SIG-M5 treated with dmso at 0.1 percent for 504 hours (cell line): ENCODE results near the gene ACIN1.
A peak's percentile ranks its signal among the peaks of the same experiment; 100 is the strongest.
"Not testable (repeated sequence)": the region's sequence is repeated elsewhere in the genome, so short reads cannot be mapped to it uniquely, and the experiment has no call there.

Source experiments
- DNase-seq: peaks from one replicate; lab custom pipeline; 2025; ENCODE audit not compliant: unreplicated experiment; lab: John Stamatoyannopoulos, UW

Gene ACIN1

DNA sequence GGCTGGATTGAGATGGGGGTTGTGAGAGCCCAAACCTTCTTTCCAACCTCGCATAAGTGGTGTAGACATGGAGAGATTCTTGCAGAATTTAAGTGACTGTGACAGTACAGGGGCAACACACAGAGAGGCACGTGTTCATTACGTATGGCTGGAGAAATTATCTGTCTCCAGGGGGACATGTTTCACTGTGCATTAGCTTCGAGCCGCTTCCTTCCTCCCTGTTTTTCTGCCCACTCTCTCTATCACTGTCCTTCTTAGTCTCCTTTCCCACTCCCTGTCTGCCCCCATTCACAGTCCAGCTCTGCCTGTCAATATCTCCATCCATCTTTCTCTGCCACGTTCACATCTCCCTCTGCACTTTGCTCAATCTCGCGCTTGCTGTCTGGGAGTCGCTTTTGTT lies 73.5 kb downstream of the ACIN1 start:
- no peak for DNase-seq

DNA sequence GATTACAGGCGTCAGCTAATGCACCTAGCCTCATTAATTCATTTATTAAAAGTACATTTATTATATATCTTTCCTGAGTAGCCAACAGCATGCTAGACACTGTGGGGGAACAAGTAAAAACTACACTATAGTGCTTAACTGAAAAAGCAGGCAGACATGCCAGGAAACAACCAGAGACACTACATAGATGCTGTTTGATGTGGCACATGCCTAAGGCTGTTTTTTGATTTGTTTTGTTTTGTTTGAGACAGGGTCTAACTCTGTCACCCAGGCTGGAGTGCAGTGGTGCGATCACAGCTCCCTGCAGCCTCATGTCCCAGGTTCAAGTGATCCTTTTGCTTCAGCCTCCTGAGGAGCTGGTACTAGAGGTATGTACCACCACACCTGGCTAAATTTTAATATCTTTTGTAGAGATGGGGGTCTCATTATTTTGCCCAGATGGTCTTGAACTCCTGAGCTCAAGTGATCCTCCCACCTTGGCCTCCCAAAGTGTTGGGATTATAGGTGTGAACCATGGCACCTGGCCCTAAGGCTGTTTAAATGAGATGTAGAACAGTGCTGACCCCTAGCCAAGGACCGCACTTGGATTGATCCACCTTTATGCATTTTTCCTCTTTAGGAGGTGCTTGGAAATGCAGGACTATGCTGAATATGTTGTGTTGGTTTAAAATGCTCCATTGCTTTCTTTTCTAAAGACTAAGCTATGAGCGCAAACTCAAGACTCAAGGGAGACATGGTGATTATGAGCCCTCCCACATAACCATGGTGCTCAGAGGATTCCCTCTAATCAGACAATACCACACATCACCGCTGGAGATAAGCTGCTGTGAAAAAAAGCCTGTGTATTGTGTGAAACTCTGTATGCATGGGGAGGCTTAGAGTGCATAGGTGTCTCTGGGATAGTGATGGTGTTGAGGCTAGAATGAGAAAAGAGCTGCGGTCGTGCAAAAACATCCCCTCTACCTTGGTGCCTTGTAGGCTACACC lies 74.5 kb downstream of the ACIN1 start:
- DNase-seq, result no peak

DNA sequence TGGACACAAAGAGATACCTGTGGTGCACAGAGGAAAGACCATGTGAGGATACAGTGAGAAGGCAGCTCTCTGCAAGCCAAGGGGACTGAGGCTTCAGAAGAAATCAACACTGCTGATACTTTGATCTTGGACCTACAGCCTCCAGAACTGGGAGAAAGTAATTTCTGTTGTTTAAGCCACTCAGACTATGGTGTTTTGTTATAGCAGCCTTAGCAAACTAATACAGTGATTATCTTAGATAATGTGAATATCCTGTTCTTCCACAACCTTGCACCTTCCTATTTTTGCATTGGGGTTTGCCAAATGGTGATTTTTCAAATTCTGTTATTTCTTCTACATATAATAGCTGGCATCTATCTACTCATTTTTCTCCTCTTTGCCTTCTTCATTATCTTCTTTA lies 76.8 kb downstream of the ACIN1 start:
- DNase-seq, result no peak

DNA sequence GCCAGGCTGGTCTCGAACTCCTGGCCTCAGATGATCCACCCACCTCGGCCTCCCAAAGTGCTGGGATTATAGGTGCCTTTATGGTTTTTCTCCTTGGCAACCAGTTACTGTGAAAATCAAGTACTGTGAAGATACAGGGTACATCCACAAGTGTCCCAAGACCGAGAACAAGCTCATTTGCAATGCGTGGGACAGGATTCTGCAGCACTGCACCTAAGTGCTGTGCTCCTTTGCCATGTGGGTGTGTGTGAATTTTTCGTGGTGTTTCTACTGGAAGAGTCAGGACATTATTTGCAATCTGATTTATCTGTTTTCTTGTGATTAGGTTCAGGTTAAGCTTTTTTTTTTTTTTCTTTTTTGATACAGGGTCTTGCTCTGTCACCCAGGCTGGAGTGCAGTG lies 77.8 kb downstream of the ACIN1 start:
- no peak for DNase-seq

DNA sequence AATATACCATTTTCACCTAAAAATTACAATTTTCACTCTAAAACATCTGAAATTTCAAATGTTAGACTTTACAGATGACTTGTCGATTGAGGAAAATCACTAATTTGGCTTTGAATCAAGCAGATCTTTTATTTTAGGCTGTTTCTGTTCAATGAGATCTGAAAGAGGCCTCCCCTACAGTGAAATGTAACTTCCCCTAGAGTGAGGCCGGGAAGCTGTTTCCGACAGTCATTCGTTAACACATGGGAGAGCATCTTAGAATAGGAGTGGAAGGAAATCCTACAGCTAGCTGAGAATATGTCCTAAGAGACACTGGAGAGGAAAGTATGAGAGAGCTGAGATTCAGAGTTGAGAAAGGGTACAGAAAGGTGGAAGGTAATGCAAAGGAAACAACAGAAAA lies 79.3 kb downstream of the ACIN1 start:
- no peak for DNase-seq

DNA sequence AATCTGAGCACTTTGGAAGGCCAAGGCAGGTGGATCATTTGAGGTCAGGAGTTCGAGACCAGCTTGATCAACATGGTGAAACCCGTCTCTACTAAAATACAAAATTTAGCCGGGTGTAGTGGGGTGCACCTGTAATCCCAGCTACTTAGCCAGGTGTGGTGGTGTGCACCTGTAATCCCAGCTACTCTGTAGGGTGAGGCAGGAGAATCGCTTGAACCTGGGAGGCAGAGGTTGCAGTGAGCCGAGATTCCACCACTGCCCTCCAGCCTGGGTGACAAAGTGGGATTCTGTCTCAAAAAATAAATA lies 81.2 kb downstream of the ACIN1 start:
- not testable (repeated sequence) for DNase-seq

DNA sequence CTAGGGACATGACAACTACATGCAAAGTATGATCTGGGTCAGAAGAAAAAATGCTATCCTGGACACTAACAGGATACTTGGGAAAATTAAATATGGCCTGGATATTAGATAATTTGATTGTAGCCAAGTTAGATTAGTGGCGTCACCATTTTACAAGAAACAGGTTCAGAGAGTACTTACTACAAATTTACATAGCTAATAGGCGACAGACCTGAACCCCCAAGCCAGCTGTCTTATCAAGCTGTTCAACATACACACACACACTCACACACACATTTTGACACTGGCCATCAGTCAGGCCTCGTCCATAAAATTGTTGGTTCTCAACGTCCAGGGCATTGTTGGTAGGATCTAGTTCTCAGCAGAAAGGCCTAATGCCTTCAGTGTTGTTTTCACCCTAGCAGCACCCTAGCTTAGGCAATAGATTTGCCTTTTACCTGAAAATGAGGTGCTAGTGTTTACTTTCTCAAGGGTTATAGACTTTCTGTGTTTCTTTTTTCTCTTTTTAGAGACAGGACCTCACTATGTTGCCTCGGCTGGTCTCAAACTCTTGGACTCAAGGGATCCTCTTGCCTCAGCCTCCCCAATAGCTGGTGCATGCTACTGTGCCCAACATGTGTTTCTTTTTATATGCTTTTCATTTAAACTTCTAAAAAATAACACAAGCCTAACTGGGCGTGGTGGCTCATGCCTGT lies 81.7 kb downstream of the ACIN1 start:
- DNase-seq, result no peak

DNA sequence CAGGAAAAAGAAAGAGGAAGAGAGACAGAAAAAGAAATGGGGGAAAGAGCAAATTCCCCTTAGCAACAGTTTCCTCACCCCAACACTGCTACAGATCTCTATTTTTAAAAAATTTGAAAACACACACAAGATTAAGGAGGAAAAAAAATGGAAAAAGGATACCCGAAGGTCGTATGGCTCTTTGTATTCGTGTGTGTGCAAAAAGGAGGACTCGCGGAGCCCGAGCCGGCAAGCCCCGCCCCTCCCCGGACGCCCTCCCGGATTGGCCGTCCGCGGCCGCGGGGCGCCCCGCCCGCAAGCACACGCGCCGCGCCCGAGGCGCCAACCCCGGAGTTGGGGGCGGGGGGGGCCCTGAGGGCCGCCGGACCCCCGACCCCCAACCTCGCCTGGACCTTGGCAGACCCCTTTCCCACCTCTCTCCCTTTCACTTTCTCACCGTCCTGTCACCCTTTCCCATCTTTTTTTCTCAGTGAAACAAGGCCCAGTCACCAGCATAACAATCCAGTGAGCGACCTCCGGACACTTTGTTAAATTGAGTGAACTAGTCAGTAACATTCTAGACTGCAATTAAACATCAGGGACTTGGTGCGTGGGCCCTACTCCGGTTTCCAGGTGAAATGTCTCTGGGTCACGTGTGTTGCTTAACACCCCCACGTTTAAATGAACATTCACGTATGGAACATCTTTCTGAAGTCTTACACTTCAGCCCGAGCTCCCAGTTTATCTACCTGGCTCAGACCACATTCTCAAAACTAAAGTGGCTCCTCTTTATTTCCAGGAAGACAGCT lies 84.8 kb downstream of the ACIN1 start, which contains the start of gene C14orf93:
TSS of gene C14orf93 (minus strand) at position 205 of the 788 bp plus-strand sequence. CDS start 11,120 bp downstream, outside the sequence.
- DNase-seq, result peak; percentile 75

DNA sequence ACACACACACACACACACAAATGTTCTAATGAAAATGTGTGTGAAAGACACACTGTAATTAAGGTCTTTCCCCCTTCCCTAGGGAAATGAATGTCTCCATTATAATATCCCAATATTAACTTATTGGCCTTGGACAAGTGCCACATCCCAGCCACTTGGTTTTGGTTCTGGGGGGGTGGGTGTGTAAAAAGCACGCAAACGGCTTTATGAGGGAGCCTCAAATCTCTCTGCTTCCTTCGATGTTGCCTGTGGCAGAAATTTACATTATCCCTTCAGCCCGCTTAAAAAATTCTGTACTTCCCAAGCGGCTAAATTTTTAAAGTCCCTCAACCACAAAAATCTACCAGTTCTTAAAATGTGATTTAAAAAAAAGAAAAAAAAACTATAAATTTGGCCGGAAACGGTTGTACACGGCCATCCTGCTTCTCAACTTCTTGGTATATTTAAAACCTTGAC lies 85.4 kb downstream of the ACIN1 start:
- no peak for DNase-seq

DNA sequence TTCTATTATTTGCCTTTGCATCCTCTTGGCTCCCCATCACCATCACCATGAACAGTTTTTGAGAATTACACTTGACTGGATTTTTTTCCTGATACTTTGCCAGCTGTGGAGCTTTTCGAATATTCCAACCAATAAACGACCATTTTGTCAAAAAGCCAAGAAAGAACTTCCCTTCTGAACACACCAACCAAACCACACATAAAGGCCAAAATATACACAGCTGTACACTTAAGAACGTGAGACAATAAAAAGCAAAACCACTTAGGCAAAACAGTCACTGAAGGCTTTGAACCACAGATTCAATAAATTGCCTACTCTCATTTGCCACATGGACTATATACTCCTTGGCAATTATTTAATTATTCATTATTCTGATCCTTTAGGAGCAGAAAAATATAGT lies 86.1 kb downstream of the ACIN1 start:
- peak; percentile 65 for DNase-seq
